Measurements from ENCODE around the gene ACOX2. TPM values are rescaled to one million over a fixed set of nuclear protein-coding genes. Genes with fewer than 3 reads are reported as not detected.

ACOX2 gene
- total and polyA plus RNA-seq, 9 donors: 6.8 to 57.7 (median 23.7) TPM

DNA sequence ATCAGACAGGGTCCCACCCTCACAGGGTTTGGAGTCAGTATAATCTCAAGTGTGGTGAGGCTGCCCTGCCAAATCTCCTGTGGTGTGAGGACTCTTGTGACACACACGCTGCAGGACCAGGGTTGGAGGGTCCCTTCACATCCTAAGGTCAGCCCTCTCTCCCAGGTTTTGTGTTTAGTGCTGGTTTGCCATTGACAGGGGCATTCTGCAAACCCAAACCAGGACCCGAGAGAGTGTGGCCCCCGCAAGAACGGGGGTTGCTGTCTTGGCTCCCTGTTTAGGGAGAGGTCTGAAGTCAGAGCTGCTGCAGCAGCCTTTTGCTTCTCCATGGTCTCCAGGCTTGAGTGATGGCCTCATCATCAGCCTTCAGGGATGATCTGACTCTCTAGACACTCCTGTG is 25.5 kb upstream of the ACOX2 start:
- Histone ChIP-seq H3K4me3 (no peak overlapping the region), H3K27ac (no peak overlapping the region), H3K36me3 (no peaks in the 10 kb centered on the region), H3K27me3 (no peaks in the 10 kb centered on the region), H3K4me1 (ENCODE audit: insufficient read depth) (peaks cover 2% of the 10 kb centered on the region), H3K9me3 (no peaks in the 10 kb centered on the region)
- DNase-seq: no peak
- intact Hi-C loops (cut with DNase I): no loop called here
- TF ChIP-seq POLR2A (IDR thresholded peaks at IDR 0.05) (no peak), EP300 (IDR thresholded peaks at IDR 0.05) (no peak)
- TF ChIP-seq, protein P1, sequence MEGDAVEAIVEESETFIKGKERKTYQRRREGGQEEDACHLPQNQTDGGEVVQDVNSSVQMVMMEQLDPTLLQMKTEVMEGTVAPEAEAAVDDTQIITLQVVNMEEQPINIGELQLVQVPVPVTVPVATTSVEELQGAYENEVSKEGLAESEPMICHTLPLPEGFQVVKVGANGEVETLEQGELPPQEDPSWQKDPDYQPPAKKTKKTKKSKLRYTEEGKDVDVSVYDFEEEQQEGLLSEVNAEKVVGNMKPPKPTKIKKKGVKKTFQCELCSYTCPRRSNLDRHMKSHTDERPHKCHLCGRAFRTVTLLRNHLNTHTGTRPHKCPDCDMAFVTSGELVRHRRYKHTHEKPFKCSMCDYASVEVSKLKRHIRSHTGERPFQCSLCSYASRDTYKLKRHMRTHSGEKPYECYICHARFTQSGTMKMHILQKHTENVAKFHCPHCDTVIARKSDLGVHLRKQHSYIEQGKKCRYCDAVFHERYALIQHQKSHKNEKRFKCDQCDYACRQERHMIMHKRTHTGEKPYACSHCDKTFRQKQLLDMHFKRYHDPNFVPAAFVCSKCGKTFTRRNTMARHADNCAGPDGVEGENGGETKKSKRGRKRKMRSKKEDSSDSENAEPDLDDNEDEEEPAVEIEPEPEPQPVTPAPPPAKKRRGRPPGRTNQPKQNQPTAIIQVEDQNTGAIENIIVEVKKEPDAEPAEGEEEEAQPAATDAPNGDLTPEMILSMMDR (IDR thresholded peaks at IDR 0.05): no peak
- 94 to 96% (median 96%) methylated on average over 2 to 4 of the region's 4 CpGs for WGBS, 3 donors

DNA sequence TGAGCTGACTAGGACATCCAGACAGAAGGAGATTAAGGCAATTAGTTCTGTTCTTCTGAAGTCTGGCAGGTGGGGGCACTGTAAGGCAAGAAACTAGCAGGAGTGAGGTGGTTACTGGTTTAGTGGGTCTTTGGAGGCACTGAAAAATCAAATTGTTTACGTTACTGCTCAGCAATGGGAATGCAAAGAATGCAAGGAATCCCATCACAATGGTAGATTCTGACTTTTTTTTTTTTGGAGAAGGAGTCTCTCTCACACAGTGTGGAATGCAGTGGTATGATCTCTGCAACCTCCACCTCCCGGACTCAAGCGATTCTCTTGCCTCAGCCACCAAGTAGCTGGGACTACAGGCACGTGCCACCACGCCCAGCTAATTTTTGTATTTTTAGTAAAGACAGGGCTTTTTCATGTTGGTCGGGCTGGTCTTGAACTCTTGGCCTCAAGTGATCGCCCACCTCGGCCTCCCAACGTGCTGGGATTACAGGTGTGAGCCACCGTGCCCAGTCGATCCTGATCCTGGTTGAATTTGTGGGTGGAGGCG is 23.9 kb upstream of the ACOX2 start:
- H3K9me3 ChIP-seq: no peaks in the 10 kb centered on the region
- no peak overlapping the region for H3K4me3 ChIP-seq
- no peaks in the 10 kb centered on the region for H3K27me3 ChIP-seq
- WGBS, 3 donors: 31 to 43% (median 31%) methylated on average over 12 of the region's 12 CpGs
- no peak overlapping the region for H3K27ac ChIP-seq
- intact Hi-C loops (cut with DNase I): no loop called here
- no peaks in the 10 kb centered on the region for H3K36me3 ChIP-seq
- no peak for TF ChIP-seq EP300 (IDR thresholded peaks at IDR 0.05)
- TF ChIP-seq, protein P1 (IDR thresholded peaks at IDR 0.05): no peak
- TF ChIP-seq POLR2A (IDR thresholded peaks at IDR 0.05): no peak
- H3K4me1 ChIP-seq (ENCODE audit: insufficient read depth): peaks cover 2% of the 10 kb centered on the region
- peak in 1 of 5 donors; percentile 42 for DNase-seq

DNA sequence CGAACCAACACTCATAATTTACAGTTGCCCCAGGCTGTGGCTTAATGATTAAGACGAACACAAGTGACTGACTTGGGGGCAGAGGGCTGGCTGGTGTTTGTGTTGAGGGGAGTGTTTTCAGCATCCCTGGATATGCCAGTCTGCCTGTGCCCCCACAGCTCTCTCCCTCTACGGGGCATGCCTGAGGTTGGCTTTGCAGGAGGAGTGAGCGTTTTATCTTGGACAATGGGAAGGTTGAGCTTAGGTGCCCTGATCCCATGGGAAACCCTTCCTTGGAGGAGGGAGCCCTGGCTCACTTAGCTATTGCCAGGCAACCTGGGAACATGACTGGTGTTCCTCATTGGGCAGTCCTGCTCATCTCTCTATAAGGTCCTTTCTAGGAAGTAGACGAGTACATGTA is 22.6 kb upstream of the ACOX2 start:
- intact Hi-C loops (cut with DNase I): no loop called here
- H3K9me3 ChIP-seq: no peaks in the 10 kb centered on the region
- no peak overlapping the region for H3K27ac ChIP-seq
- H3K36me3 ChIP-seq: no peaks in the 10 kb centered on the region
- peaks cover 2% of the 10 kb centered on the region for H3K4me1 ChIP-seq (ENCODE audit: insufficient read depth)
- no peak for TF ChIP-seq POLR2A (IDR thresholded peaks at IDR 0.05)
- TF ChIP-seq, protein P1 (IDR thresholded peaks at IDR 0.05): no peak
- no peak for TF ChIP-seq EP300 (IDR thresholded peaks at IDR 0.05)
- no peak overlapping the region for H3K4me3 ChIP-seq
- DNase-seq: no peak
- 81 to 96% (median 92%) methylated on average over 5 of the region's 5 CpGs for WGBS, 3 donors
- no peaks in the 10 kb centered on the region for H3K27me3 ChIP-seq

DNA sequence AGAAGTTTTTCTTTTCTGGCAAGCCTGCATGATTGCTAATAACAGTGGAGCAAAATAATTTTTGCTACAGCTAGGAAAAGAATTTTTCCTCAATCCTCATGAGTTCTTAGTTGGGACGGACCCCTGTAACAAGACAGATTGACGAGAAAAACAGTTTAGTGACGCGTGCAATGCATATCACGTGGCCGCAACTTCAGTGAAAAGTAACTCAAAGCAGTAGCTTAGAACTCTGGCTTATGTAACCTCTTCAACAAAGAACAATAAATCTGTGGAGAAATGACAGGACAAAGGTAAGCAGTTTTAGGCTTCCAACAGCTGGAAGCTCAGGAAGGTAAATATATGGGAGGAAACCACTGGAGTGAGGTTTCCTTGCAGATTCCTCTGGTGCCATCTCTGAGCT is 20.5 kb upstream of the ACOX2 start:
- intact Hi-C loops (cut with DNase I): no loop called here
- WGBS, 3 donors: 85 to 94% (median 89%) methylated on average over 6 of the region's 6 CpGs
- TF ChIP-seq EP300 (IDR thresholded peaks at IDR 0.05) (no peak), POLR2A (IDR thresholded peaks at IDR 0.05) (no peak)
- TF ChIP-seq, protein P1 (IDR thresholded peaks at IDR 0.05): no peak
- H3K36me3 ChIP-seq: no peaks in the 10 kb centered on the region
- no peak overlapping the region for H3K27ac ChIP-seq
- DNase-seq: no peak
- H3K4me3 ChIP-seq: no peak overlapping the region
- H3K9me3 ChIP-seq: peaks cover 0 to 1% of the 10 kb centered on the region in 2 donors
- H3K4me1 ChIP-seq (ENCODE audit: insufficient read depth): peaks cover 2% of the 10 kb centered on the region
- H3K27me3 ChIP-seq: no peaks in the 10 kb centered on the region
